Measurements from ENCODE around the gene EMX1. TPM values are rescaled to one million over a fixed set of nuclear protein-coding genes. Genes with fewer than 3 reads are reported as not detected.

EMX1 gene
- polyA plus RNA-seq, 2 donors: 0.05 to 0.08 TPM

DNA sequence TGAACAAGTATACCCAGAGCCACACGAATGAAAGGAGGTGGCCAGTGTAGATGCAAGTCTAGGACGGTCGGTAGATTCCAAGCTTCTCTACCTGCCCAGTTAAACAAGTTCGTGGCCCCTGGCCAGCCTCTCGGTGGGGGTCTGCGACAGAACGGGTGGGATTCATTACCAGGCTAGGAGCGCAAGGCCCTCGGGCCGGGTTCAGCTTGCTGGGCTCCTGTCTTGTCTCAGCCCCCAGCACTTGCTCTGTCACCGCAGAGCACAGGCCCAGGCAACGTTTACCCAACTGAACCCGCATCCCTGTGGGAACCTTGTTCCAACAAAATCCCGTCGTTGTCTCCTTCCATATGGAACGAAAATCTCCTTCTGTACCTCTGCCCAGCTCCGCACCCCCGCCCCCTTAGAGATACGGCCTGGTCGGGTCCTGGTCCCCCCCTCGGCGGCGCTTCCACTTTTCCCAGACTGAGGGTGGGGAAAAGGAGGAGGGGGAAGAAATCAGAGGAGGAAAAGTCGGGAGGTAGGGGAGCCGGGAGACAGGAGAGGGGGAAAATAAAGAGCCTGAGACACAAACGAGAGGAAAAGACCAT lies 1.9 kb upstream of the EMX1 start:
- H3K9me3 ChIP-seq (ENCODE audit: control insufficient read depth in 2 of 2, insufficient read depth in 1 of 2, low read depth in 1 of 2, low read length in 1 of 2): peaks cover 0 to 3% of the 10 kb centered on the region in 2 donors
- peaks cover 0 to 50% of the 10 kb centered on the region in 2 donors for H3K27me3 ChIP-seq (ENCODE audit: control insufficient read depth in 1 of 2, insufficient read depth in 2 of 2, low read length in 2 of 2)
- no peak overlapping the region for H3K27ac ChIP-seq (ENCODE audit: low read depth in 2 of 2, low read length in 1 of 2)
- peaks cover 14 to 18% of the 10 kb centered on the region in 2 donors for H3K4me1 ChIP-seq (ENCODE audit: control insufficient read depth in 2 of 2, insufficient read depth in 2 of 2, low read length in 1 of 2)
- H3K36me3 ChIP-seq (ENCODE audit: control insufficient read depth in 2 of 2, insufficient read depth in 2 of 2, low read length in 1 of 2): no peaks in the 10 kb centered on the region
- peak overlapping the region in 1 of 2 donors; percentile 56 for H3K4me3 ChIP-seq (ENCODE audit: low read depth in 1 of 2, low read length in 2 of 2)
- WGBS, 2 donors: 3 to 6% methylated on average over 26 of the region's 26 CpGs

DNA sequence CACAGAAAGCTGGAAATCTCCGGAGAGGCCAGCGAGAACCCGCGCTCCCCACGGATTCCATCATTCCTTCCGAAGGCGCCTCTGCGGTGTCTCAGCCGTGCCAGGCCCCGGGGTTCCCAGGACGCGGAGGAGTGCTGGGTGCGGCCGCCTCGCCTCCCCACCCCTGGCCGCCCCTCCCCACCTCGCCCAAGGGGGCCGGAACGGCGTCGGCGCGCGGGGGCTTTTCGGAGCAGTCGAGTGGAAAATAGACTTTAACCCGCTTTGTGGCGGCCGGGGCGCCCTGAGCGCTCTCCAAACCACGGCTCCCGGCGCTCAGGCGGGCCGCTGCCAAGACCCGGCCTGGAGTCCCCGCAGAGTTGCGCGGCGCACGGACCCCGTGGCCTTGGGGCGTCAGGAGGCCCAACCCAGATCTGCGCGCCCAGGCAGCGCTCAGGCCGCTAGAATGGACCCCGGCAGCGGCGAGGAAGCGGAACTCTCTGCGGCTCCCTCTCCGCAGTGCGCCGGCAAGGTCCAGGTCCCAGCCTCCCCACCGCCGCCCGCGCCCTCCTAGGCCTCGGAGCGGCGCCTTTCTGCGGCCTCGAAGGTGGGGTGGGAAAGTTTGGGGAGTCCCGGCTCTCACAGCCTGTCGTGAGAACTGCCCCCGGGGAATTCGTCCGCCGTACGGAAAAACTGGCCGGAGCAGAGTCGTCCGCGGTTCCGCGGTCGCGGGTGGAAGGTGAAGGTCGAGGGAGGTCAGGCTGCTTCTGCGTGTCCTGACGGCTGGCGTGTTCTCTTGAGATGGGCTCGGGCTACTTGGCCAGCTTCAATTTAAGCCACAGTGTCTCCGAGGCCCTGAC lies 1.2 kb upstream of the EMX1 start:
- 1% methylated on average over 83 to 86 of the region's 86 CpGs for WGBS, 2 donors
- Histone ChIP-seq H3K27me3 (ENCODE audit: control insufficient read depth in 1 of 2, insufficient read depth in 2 of 2, low read length in 2 of 2) (peaks cover 4 to 57% of the 10 kb centered on the region in 2 donors), H3K9me3 (ENCODE audit: control insufficient read depth in 2 of 2, insufficient read depth in 1 of 2, low read depth in 1 of 2, low read length in 1 of 2) (peaks cover 0 to 5% of the 10 kb centered on the region in 2 donors), H3K27ac (ENCODE audit: low read depth in 2 of 2, low read length in 1 of 2) (no peak overlapping the region), H3K36me3 (ENCODE audit: control insufficient read depth in 2 of 2, insufficient read depth in 2 of 2, low read length in 1 of 2) (no peaks in the 10 kb centered on the region), H3K4me3 (ENCODE audit: low read depth in 1 of 2, low read length in 2 of 2) (peak overlapping the region; percentile 41 to 56), H3K4me1 (ENCODE audit: control insufficient read depth in 2 of 2, insufficient read depth in 2 of 2, low read length in 1 of 2) (peaks cover 14 to 18% of the 10 kb centered on the region in 2 donors)

DNA sequence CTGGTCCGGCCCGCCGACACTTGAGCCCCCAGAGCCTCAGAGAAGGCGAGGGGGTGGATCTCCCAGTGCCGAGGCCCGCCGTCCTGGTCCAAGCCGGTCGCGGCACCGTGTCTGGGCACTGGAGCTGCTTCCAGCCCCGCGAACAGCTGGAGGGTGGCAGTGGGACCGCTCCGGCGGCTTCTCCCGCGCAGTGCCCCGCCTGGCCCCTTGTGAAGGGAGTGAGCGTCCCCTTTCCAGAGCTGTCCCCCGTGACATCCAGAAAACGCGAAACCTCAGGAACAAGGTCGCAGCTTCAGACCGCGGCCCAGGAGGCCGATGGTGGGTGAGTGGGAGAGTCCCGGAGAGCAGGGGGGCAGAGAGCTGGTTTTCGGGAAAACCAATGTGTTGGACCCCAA lies 579 bp upstream of the EMX1 start:
- no peak overlapping the region for H3K27ac ChIP-seq (ENCODE audit: low read depth in 2 of 2, low read length in 1 of 2)
- H3K4me1 ChIP-seq (ENCODE audit: control insufficient read depth in 2 of 2, insufficient read depth in 2 of 2, low read length in 1 of 2): peaks cover 14 to 18% of the 10 kb centered on the region in 2 donors
- H3K27me3 ChIP-seq (ENCODE audit: control insufficient read depth in 1 of 2, insufficient read depth in 2 of 2, low read length in 2 of 2): peaks cover 5 to 61% of the 10 kb centered on the region in 2 donors
- peak overlapping the region; percentile 41 to 56 for H3K4me3 ChIP-seq (ENCODE audit: low read depth in 1 of 2, low read length in 2 of 2)
- H3K36me3 ChIP-seq (ENCODE audit: control insufficient read depth in 2 of 2, insufficient read depth in 2 of 2, low read length in 1 of 2): no peaks in the 10 kb centered on the region
- 2 to 3% methylated on average over 29 of the region's 29 CpGs for WGBS, 2 donors
- peaks cover 0 to 5% of the 10 kb centered on the region in 2 donors for H3K9me3 ChIP-seq (ENCODE audit: control insufficient read depth in 2 of 2, insufficient read depth in 1 of 2, low read depth in 1 of 2, low read length in 1 of 2)

DNA sequence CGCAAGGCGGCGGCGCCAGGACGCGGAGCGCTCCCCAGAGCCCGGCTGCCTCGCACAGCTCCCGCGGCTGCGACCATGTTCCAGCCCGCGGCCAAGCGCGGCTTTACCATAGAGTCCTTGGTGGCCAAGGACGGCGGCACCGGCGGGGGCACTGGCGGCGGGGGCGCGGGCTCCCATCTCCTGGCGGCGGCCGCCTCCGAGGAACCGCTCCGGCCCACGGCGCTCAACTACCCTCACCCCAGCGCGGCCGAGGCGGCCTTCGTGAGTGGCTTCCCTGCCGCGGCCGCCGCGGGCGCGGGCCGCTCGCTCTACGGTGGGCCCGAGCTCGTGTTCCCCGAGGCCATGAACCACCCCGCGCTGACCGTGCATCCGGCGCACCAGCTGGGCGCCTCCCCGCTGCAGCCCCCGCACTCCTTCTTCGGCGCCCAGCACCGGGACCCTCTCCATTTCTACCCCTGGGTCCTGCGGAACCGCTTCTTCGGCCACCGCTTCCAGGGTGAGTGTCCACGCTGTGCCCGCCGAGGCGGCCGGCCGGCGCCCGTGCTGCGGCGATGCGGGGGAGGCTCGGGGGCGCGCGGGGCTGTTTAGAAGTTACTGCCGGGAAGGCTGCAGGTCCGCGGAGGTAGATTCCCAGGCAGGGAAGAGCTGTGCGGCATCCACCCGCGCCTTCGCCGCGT lies 696 bp downstream of the EMX1 start:
- H3K27ac ChIP-seq (ENCODE audit: low read depth in 2 of 2, low read length in 1 of 2): no peak overlapping the region
- H3K4me3 ChIP-seq (ENCODE audit: low read depth in 1 of 2, low read length in 2 of 2): peak overlapping the region; percentile 28 to 56
- peaks cover 14 to 18% of the 10 kb centered on the region in 2 donors for H3K4me1 ChIP-seq (ENCODE audit: control insufficient read depth in 2 of 2, insufficient read depth in 2 of 2, low read length in 1 of 2)
- H3K9me3 ChIP-seq (ENCODE audit: control insufficient read depth in 2 of 2, insufficient read depth in 1 of 2, low read depth in 1 of 2, low read length in 1 of 2): peaks cover 0 to 5% of the 10 kb centered on the region in 2 donors
- no peaks in the 10 kb centered on the region for H3K36me3 ChIP-seq (ENCODE audit: control insufficient read depth in 2 of 2, insufficient read depth in 2 of 2, low read length in 1 of 2)
- peaks cover 17 to 61% of the 10 kb centered on the region in 2 donors for H3K27me3 ChIP-seq (ENCODE audit: control insufficient read depth in 1 of 2, insufficient read depth in 2 of 2, low read length in 2 of 2)
- 2% methylated on average over 62 to 89 of the region's 89 CpGs for WGBS, 2 donors

DNA sequence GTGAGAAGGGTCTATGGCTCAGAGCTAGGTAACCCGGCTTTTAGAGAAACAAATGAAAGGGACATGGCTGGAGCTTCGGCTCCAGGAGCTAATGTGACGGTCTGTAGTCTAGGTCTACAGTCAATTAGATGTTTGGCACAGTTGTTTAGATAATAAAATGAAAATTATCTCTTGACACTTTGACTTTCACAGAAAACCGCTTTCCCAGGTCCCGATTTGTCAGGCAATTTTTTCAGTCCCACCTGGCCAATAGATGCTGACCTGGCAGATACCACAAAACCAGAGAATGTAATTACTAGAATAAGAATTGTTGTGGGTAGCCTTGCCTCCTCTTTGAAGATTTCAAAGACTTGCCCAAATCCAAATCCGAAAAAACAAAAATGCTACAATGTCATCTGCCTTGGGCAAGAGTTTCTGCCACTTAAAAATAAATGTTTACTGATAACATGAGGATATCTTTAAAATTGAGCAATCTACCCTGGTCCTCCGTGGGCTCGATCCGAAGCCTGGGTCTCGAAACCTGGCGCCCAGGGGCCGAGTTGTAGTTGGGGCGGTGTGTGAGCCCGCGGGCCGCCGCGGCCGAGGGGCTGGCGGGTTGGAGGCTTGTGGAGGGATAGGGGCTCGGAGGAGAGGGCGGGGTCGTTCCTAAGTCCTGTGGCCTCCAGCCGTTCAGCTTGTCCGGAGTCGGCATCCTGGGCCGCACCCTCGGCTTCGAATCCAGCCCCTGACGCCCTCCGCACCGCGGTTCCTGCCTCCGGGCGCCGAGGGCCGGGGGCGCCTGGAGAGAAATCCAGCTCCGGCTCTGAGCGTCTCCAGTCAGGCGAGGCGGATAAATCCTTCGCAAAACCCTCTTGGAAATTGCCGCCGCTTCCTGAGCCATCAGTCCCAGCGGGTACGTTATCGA lies 2.3 kb downstream of the EMX1 start:
- no peaks in the 10 kb centered on the region for H3K36me3 ChIP-seq (ENCODE audit: control insufficient read depth in 2 of 2, insufficient read depth in 2 of 2, low read length in 1 of 2)
- no peak overlapping the region for H3K27ac ChIP-seq (ENCODE audit: low read depth in 2 of 2, low read length in 1 of 2)
- peaks cover 18 to 68% of the 10 kb centered on the region in 2 donors for H3K27me3 ChIP-seq (ENCODE audit: control insufficient read depth in 1 of 2, insufficient read depth in 2 of 2, low read length in 2 of 2)
- H3K9me3 ChIP-seq (ENCODE audit: control insufficient read depth in 2 of 2, insufficient read depth in 1 of 2, low read depth in 1 of 2, low read length in 1 of 2): peaks cover 0 to 10% of the 10 kb centered on the region in 2 donors
- H3K4me1 ChIP-seq (ENCODE audit: control insufficient read depth in 2 of 2, insufficient read depth in 2 of 2, low read length in 1 of 2): peaks cover 14 to 27% of the 10 kb centered on the region in 2 donors
- WGBS, 2 donors: 9 to 10% methylated on average over 48 of the region's 48 CpGs
- H3K4me3 ChIP-seq (ENCODE audit: low read depth in 1 of 2, low read length in 2 of 2): peak overlapping the region in 1 of 2 donors; percentile 2

DNA sequence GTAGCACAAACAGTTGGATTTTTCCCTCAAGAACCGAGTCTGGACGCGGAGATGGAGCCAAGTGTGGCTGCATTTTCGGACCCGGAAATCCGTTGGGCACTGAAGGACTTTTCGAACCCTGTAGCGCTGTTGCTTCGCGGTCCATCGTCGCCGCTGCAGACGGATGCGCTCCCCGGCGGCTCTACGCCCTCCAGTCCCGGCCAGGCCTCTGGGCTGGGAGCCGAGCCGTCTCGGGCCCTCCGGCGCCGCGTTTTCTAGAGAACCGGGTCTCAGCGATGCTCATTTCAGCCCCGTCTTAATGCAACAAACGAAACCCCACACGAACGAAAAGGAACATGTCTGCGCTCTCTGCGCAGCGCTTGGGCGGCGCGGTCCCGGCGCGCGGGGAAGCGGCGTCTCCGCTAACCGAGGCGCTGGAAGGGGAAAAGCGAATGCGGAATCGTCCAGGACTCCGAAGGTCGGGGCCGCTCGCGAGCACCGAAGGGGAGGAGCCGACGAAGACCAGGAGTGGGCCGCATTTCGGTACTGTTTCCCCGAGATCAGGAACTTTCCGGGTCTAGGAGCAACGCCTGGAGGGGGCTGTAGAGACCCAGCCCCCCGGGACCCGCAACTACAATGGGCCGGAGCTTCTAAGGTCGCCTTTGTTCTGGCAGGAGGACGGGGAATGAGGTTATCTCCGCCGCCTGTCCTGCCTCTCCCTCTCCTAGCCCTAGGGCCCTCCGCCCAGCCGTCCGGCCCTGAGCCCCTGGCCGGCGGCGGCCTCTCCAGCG lies 3.2 kb downstream of the EMX1 start:
- H3K27me3 ChIP-seq (ENCODE audit: control insufficient read depth in 1 of 2, insufficient read depth in 2 of 2, low read length in 2 of 2): peaks cover 18 to 70% of the 10 kb centered on the region in 2 donors
- H3K4me1 ChIP-seq (ENCODE audit: control insufficient read depth in 2 of 2, insufficient read depth in 2 of 2, low read length in 1 of 2): peaks cover 14 to 29% of the 10 kb centered on the region in 2 donors
- H3K9me3 ChIP-seq (ENCODE audit: control insufficient read depth in 2 of 2, insufficient read depth in 1 of 2, low read depth in 1 of 2, low read length in 1 of 2): peaks cover 0 to 10% of the 10 kb centered on the region in 2 donors
- no peaks in the 10 kb centered on the region for H3K36me3 ChIP-seq (ENCODE audit: control insufficient read depth in 2 of 2, insufficient read depth in 2 of 2, low read length in 1 of 2)
- H3K27ac ChIP-seq (ENCODE audit: low read depth in 2 of 2, low read length in 1 of 2): no peak overlapping the region
- peak overlapping the region in 1 of 2 donors; percentile 2 for H3K4me3 ChIP-seq (ENCODE audit: low read depth in 1 of 2, low read length in 2 of 2)
- 8% methylated on average over 77 of the region's 77 CpGs for WGBS, 2 donors

DNA sequence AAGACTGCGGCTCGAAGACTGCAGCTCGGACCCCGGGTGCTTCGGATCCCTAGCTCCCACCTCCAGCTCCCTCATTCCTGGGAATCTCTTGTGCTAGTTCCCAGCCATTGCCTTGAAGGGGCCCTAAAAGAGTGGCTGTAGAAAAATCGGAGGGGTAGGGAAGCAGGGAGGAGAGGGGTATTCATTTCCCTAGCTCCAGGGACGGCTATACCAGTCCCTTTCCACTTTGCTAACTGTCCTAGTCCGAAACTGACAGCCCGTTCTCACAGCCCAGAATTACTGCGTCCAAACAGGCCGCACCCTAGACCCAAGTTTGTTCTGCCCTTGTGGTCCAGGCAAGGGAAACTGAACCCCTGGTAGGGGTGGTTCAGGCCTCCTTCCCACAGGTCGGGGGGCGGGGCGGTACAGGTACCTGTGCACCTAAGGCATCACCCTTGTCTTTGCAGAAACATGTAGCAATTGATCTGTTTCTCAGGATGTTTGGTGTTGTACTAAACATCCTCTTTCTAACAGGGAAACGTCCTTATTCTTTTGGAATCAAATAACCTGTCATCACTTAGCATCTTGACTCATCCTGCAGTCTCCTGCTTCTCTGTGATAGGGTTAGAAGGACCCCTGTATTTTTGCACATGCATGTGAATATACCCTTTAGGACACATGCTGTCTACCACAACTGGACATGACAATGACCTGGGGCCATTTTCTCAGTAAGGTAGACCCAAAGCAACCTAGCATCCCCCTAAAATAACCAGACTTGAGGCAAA lies 4.0 kb downstream of the EMX1 start:
- Histone ChIP-seq H3K36me3 (ENCODE audit: control insufficient read depth in 2 of 2, insufficient read depth in 2 of 2, low read length in 1 of 2) (no peaks in the 10 kb centered on the region), H3K9me3 (ENCODE audit: control insufficient read depth in 2 of 2, insufficient read depth in 1 of 2, low read depth in 1 of 2, low read length in 1 of 2) (peaks cover 0 to 10% of the 10 kb centered on the region in 2 donors), H3K27ac (ENCODE audit: low read depth in 2 of 2, low read length in 1 of 2) (no peak overlapping the region), H3K27me3 (ENCODE audit: control insufficient read depth in 1 of 2, insufficient read depth in 2 of 2, low read length in 2 of 2) (peaks cover 18 to 67% of the 10 kb centered on the region in 2 donors), H3K4me3 (ENCODE audit: low read depth in 1 of 2, low read length in 2 of 2) (no peak overlapping the region), H3K4me1 (ENCODE audit: control insufficient read depth in 2 of 2, insufficient read depth in 2 of 2, low read length in 1 of 2) (peaks cover 14 to 29% of the 10 kb centered on the region in 2 donors)
- WGBS, 2 donors: 40 to 43% methylated on average over 15 of the region's 15 CpGs

DNA sequence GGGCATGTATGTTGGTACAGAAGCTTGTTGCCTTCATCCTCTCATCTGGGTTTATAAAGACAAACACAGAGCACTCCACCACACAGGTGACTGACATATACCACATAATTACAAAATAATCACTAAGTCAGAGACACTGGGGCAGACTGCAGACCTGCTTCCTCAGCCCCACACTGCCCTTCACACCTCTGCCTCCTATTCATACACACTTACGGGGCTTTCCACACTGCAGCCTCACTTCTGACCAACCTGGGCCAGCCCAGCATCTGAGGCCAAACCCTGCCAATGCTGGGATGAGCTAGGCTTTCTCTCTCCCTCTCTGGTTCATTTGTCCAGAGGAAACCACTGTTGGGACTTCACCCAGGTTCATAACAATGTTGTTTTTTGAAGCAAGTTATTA lies 4.5 kb downstream of the EMX1 start:
- Histone ChIP-seq H3K27me3 (ENCODE audit: control insufficient read depth in 1 of 2, insufficient read depth in 2 of 2, low read length in 2 of 2) (peaks cover 18 to 62% of the 10 kb centered on the region in 2 donors), H3K4me1 (ENCODE audit: control insufficient read depth in 2 of 2, insufficient read depth in 2 of 2, low read length in 1 of 2) (peaks cover 14 to 25% of the 10 kb centered on the region in 2 donors), H3K4me3 (ENCODE audit: low read depth in 1 of 2, low read length in 2 of 2) (no peak overlapping the region), H3K36me3 (ENCODE audit: control insufficient read depth in 2 of 2, insufficient read depth in 2 of 2, low read length in 1 of 2) (no peaks in the 10 kb centered on the region), H3K9me3 (ENCODE audit: control insufficient read depth in 2 of 2, insufficient read depth in 1 of 2, low read depth in 1 of 2, low read length in 1 of 2) (peaks cover 0 to 10% of the 10 kb centered on the region in 2 donors), H3K27ac (ENCODE audit: low read depth in 2 of 2, low read length in 1 of 2) (no peak overlapping the region)
- 64 to 88% methylated on average over 1 of the region's 1 CpG for WGBS, 2 donors
